HEK293T (cell line): ENCODE measurements around the gene SCN9A.

Experiments used
- ARNT ChIP-seq: fragments of 450-650 bp; IDR thresholded peaks from 2 replicates; pipeline ENCODE4 v1.6.1; 2017; ENCODE audit warnings: mild to moderate bottlenecking
- CTBP1 ChIP-seq: fragments of 450-650 bp; IDR thresholded peaks from 2 replicates; pipeline ENCODE4 v1.6.1; 2016; ENCODE audit warnings: borderline replicate concordance
- FOXM1 ChIP-seq: fragments of 450-650 bp; IDR thresholded peaks from 2 replicates; pipeline ENCODE4 v1.6.1; 2017; ENCODE audit warnings: mild to moderate bottlenecking, borderline replicate concordance
- LEF1 ChIP-seq: fragments of 450-650 bp; IDR thresholded peaks from 2 replicates; pipeline ENCODE4 v1.6.1; 2017; ENCODE audit warnings: mild to moderate bottlenecking, borderline replicate concordance
- SP1 ChIP-seq: fragments of 450-650 bp; IDR thresholded peaks from 2 replicates; pipeline ENCODE4 v1.6.1; 2017
- SUZ12 ChIP-seq: fragments of 450-650 bp; IDR thresholded peaks from 2 replicates; pipeline ENCODE4 v1.6.1; 2016; ENCODE audit warnings: mild to moderate bottlenecking
- TARDBP ChIP-seq: fragments of 450-650 bp; IDR thresholded peaks from 2 replicates; pipeline ENCODE4 v1.6.1; 2016
- ZNF384 ChIP-seq: fragments of 450-650 bp; IDR thresholded peaks from 2 replicates; pipeline ENCODE4 v1.6.1; 2016

DNA sequence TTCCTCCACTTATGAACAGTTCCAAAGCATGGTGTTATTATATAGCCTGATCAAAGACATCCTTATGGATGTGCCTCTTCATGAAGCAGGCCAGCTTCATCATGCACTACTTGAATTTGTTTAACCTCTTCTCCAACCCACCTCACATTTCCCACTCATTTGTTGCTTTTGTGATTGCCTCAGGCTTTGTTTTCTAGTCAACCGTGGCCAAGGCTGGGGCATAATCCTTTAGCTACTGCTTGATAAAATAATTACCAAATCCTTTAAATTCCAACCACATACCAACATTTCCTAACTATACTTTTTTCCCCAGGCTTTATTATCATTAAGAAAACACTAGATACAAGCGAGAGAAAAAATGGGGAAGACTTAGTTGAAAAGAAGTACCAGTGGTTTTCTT, 208.3 kb downstream of the SCN9A start:
- no peak for TF ChIP-seq SP1
- no peak for TF ChIP-seq ARNT
- TF ChIP-seq ZNF384: no peak
- TF ChIP-seq CTBP1: no peak
- TF ChIP-seq LEF1: no peak
- TF ChIP-seq TARDBP: no peak
- TF ChIP-seq SUZ12: no peak
- no peak for TF ChIP-seq FOXM1
